PC-3 (cell line): Measurements from ENCODE around the gene FLNA. TPM values are rescaled to one million over a fixed set of nuclear protein-coding genes. Genes with fewer than 3 reads are reported as not detected.

Experiments used
- ATAC-seq: fragments of 200-7000 bp; cut with Tn5 transposase; 2 replicates; pipeline ENCODE4 v1.9.1; 2020; ENCODE audit warnings: mild to moderate bottlenecking, moderate library complexity
- BruUV-seq: library from RNA; stranded (reverse); fragments of 400-500 nt; replicated peaks from 2 replicates; lab custom pipeline; 2021; lab: Mats Ljungman, UMichigan
- CTCF ChIA-PET: fragments of 300-600 bp; sonication (Branson Sonifier 250); formaldehyde crosslinking; loops from one replicate; lab custom pipeline; 2022; ENCODE audit warnings: antibody characterized with exemption; lab: Charles Lee
- POLR2A ChIA-PET: fragments of 300-600 bp; sonication (Branson Sonifier 250); formaldehyde crosslinking; loops from one replicate; lab custom pipeline; 2022; ENCODE audit warnings: antibody characterized with exemption; ENCODE audit not compliant: unreplicated experiment; lab: Charles Lee
- DNase-seq: peaks from one replicate; pipeline ENCODE4 v3.0.0-alpha.2; 2015
- H2AFZ ChIP-seq: fragments of 300-600 bp; sonication (generic); 2 replicates; pipeline ENCODE4 v1.6.0; 2016; ENCODE audit warnings: antibody characterized with exemption, low read length
- H3F3A ChIP-seq: fragments of 300-600 bp; sonication (generic); one replicate; pipeline ENCODE4 v1.6.0; 2017; ENCODE audit warnings: antibody characterized with exemption, low read length, control low read depth, mild to moderate bottlenecking; ENCODE audit not compliant: unreplicated experiment
- H3K27ac ChIP-seq: fragments of 300-600 bp; sonication (generic); 2 replicates; pipeline ENCODE4 v1.5.1; 2016; ENCODE audit warnings: mild to moderate bottlenecking, low read length
- H3K27me3 ChIP-seq: fragments of 300-600 bp; sonication (generic); 2 replicates; pipeline ENCODE4 v1.6.1; 2016; ENCODE audit warnings: low read length, mixed read lengths
- H3K36me3 ChIP-seq: fragments of 300-600 bp; sonication (generic); 2 replicates; pipeline ENCODE4 v1.6.1; 2016; ENCODE audit warnings: low read depth, mixed run types, low read length, mixed read lengths
- H3K4me1 ChIP-seq: fragments of 300-600 bp; sonication (generic); 2 replicates; pipeline ENCODE4 v1.5.1; 2016; ENCODE audit warnings: low read length; ENCODE audit not compliant: insufficient read depth
- H3K4me2 ChIP-seq: fragments of 300-600 bp; sonication (generic); 2 replicates; pipeline ENCODE4 v1.6.0; 2016; ENCODE audit warnings: low read length
- H3K4me3 ChIP-seq: fragments of 300-600 bp; sonication (generic); 2 replicates; pipeline ENCODE4 v1.5.1; 2016; ENCODE audit warnings: mild to moderate bottlenecking, low read length, mixed read lengths
- H3K79me2 ChIP-seq: fragments of 300-600 bp; sonication (generic); 2 replicates; pipeline ENCODE4 v1.6.1; 2017; ENCODE audit warnings: low read length, mixed read lengths
- H3K9ac ChIP-seq: fragments of 300-600 bp; sonication (generic); 2 replicates; pipeline ENCODE4 v1.6.0; 2016; ENCODE audit warnings: mild to moderate bottlenecking, low read length
- H3K9me2 ChIP-seq: fragments of 300-600 bp; sonication (generic); replicated peaks from 2 replicates; pipeline ENCODE4 v1.6.1; 2016; ENCODE audit warnings: mixed run types, low read length, mixed read lengths
- H3K9me3 ChIP-seq: fragments of 300-600 bp; sonication (generic); 2 replicates; pipeline ENCODE4 v1.6.1; 2016; ENCODE audit warnings: low read length, mixed read lengths
- H4K20me1 ChIP-seq: fragments of 300-600 bp; sonication (generic); 2 replicates; pipeline ENCODE4 v1.6.1; 2016; ENCODE audit warnings: low read length, mixed read lengths
- CTCF ChIP-seq: fragments of 300-600 bp; sonication (generic); conservative IDR thresholded peaks from 2 replicates; pipeline ENCODE4 v1.5.1; 2017; ENCODE audit warnings: antibody characterized with exemption, low read depth, mild to moderate bottlenecking, low read length
- EZH2 ChIP-seq: fragments of 300-600 bp; sonication (generic); IDR thresholded peaks from one replicate; pipeline ENCODE4 v1.6.1; 2017; ENCODE audit warnings: antibody characterized with exemption, mild to moderate bottlenecking, low read length; ENCODE audit not compliant: unreplicated experiment
- EZH2phosphoT487 ChIP-seq: fragments of 300-600 bp; sonication (generic); IDR thresholded peaks from 2 replicates; pipeline ENCODE4 v1.6.1; 2018; ENCODE audit warnings: mild to moderate bottlenecking, antibody characterized with exemption, low read length, borderline replicate concordance
- intact Hi-C: fragments of 100-400 bp; cut with micrococcal nuclease; formaldehyde crosslinking; loops from 2 replicates; pipeline ENCODE4 v1.9.0; 2023
- total RNA-seq: library from RNA; depleted of rRNA; stranded (reverse); fragments of >200 nt; gene quantifications from 2 replicates; pipeline ENCODE4 v1.2.3, GENCODE V29; 2014

The FLNA gene
- total RNA-seq, 1 experiment from 2014 or later, result 2,058 TPM

GRCh38 chrX:154373340-154374306, 811 bp downstream of the FLNA start:
- H3K27ac ChIP-seq, result no peak overlapping the region
- DNase-seq, result peak; percentile 85
- no peaks in the 10 kb centered on the region for H3K9me3 ChIP-seq
- peaks cover 29% of the 10 kb centered on the region for H3K4me1 ChIP-seq
- H3K9ac ChIP-seq, result peak overlapping the region; percentile 3; the same call in 1 of the 2 replicates
- TSS peak; percentile 25 for BruUV-seq
- H3K4me2 ChIP-seq, result peak overlapping the region; percentile 85
- CTCF ChIA-PET, result interaction anchor here (1.3 kb wide), 3 partner anchors 9 to 38 kb away, joined by 3 to 7 read pairs (median 3); no protein-coding TSS in a partner anchor
- POLR2A ChIA-PET, result interaction anchor here (0.6 to 1.5 kb wide), 3 partner anchors 38 to 170 kb away, joined by 3 read pairs; no protein-coding TSS in a partner anchor
- H3F3A ChIP-seq, result no peaks in the 10 kb centered on the region
- peak; percentile 9 for ATAC-seq
- H3K36me3 ChIP-seq, result no peaks in the 10 kb centered on the region
- H2AFZ ChIP-seq, result peak overlapping the region; percentile 33
- peaks cover 67% of the 10 kb centered on the region for H3K79me2 ChIP-seq
- H4K20me1 ChIP-seq, result peaks cover under 1% of the 10 kb centered on the region
- H3K9me2 ChIP-seq, result no peaks in the 10 kb centered on the region
- H3K27me3 ChIP-seq, result no peaks in the 10 kb centered on the region
- H3K4me3 ChIP-seq, result peak overlapping the region; percentile 64
- TF ChIP-seq CTCF (peak; percentile 96), EZH2 (no peak), EZH2phosphoT487 (no peak)
- intact Hi-C loops, result loop anchor here (1.0 to 10.0 kb wide), 2 partner anchors 162 to 399 kb away; partner anchors contain the start of genes HCFC1 and TMEM187

GRCh38 chrX:154372612-154373022, 1.8 kb downstream of the FLNA start:
- no peak for TF ChIP-seq EZH2phosphoT487
- TF ChIP-seq EZH2, result no peak
- TF ChIP-seq CTCF, result no peak
- Histone ChIP-seq H4K20me1 (peaks cover 11% of the 10 kb centered on the region), H3K9me2 (no peaks in the 10 kb centered on the region), H3K9me3 (no peaks in the 10 kb centered on the region), H3K79me2 (peaks cover 77% of the 10 kb centered on the region), H3K4me1 (peaks cover 33% of the 10 kb centered on the region), H3K9ac (no peak overlapping the region), H3K27me3 (no peaks in the 10 kb centered on the region), H3K4me3 (peak overlapping the region; percentile 74; the same call in 1 of the 2 replicates), H3K4me2 (peak overlapping the region; percentile 85), H3F3A (no peaks in the 10 kb centered on the region), H2AFZ (no peak overlapping the region), H3K36me3 (peaks cover 9% of the 10 kb centered on the region; the same call in 1 of the 2 replicates), H3K27ac (no peak overlapping the region)
- ATAC-seq (no peak), DNase-seq (no peak)
- ChIA-PET CTCF (interaction anchor here (1.3 kb wide), 3 partner anchors 10 to 39 kb away, joined by 3 to 7 read pairs (median 3); no protein-coding TSS in a partner anchor), POLR2A (interaction anchor here (1.5 kb wide), 1 partner anchor 39 kb away, joined by 3 read pairs; no protein-coding TSS in a partner anchor)
- no TSS peak for BruUV-seq
- intact Hi-C loops, result loop anchor here (1.0 to 10.0 kb wide), 2 partner anchors 163 to 398 kb away; partner anchors contain the start of genes HCFC1 and TMEM187
